ENCODE data around the gene HS3ST5. TPM values are rescaled to one million over a fixed set of nuclear protein-coding genes. Genes with fewer than 3 reads are reported as not detected.

HS3ST5 gene
- total and polyA plus RNA-seq, 2 experiments from 2014 or later: 2.8 to 3.5 TPM

DNA sequence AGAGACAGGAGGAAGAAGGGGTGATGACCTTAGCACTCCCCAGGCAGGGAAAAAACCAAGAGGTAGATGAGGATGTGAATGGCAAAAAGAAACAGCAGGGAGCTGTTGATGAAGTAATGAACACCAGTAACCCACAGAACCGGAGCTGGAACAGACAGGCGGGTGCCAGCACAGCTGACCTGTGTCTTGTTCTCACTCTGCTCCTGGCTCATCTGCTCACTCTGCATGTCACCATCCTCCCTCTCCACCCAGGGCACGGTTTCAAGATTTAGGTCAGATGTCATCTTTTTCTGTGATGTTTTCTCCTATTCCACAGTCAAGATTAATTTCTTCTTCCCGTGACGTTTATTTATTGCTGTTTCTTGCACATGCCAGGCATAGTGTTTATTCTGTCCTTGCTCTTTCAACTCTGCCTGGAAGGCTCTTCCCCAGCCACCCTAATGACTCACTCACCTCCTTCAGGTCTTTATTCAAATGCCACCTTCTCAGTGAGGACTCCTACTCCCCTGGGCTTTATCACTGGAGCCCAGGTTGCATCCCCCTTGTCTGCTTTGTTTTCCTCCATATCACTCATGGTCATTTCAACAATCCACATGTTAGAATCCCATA lies 207.4 kb downstream of the HS3ST5 start:
- Histone ChIP-seq H3K4me3 (no peak overlapping the region), H3K36me3 (ENCODE audit: insufficient read depth) (no peaks in the 10 kb centered on the region), H3K27me3 (ENCODE audit: insufficient read depth) (no peaks in the 10 kb centered on the region), H3K79me2 (replicated peaks; ENCODE audit: insufficient read depth) (no peaks in the 10 kb centered on the region), H3K4me2 (no peak overlapping the region), H3K27ac (ENCODE audit: low read depth) (no peak overlapping the region), H4K20me1 (replicated peaks; ENCODE audit: insufficient read depth) (no peaks in the 10 kb centered on the region), H3K4me1 (ENCODE audit: insufficient read depth) (no peaks in the 10 kb centered on the region), H3K9me2 (ENCODE audit: insufficient read depth) (0 out of 2 replicates have a peak, but pooled peaks cover 6% of the 10 kb centered on the region), H2AFZ (no peak overlapping the region), H3F3A (replicated peaks; ENCODE audit: low read depth) (no peaks in the 10 kb centered on the region)
- Mint-ChIP-seq H3K4me3 (no peak overlapping the region), H3K27me3 (ENCODE audit: insufficient read depth, low read depth, poor library complexity) (no peaks in the 10 kb centered on the region), H3K4me1 (peaks cover 5% of the 10 kb centered on the region), H3K9me3 (no peaks in the 10 kb centered on the region), H3K36me3 (ENCODE audit: low read depth) (no peaks in the 10 kb centered on the region; the same call in 2 of the 3 replicates), H3K27ac (no peak overlapping the region)
- TF ChIP-seq NANOG (IDR thresholded peaks at IDR 0.05; ENCODE audit: borderline replicate concordance) (no peak), POLR2AphosphoS5 (IDR thresholded peaks at IDR 0.05; ENCODE audit: low read depth) (no peak), EZH2 (IDR thresholded peaks at IDR 0.05; ENCODE audit: low read depth, unreplicated experiment) (no peak), ZNF114 (CRISPR knock-in tag; IDR thresholded peaks at IDR 0.05) (no peak), ZNF331 (CRISPR knock-in tag; IDR thresholded peaks at IDR 0.05; ENCODE audit: low read depth) (no peak)
- TF ChIP-seq, protein P1, sequence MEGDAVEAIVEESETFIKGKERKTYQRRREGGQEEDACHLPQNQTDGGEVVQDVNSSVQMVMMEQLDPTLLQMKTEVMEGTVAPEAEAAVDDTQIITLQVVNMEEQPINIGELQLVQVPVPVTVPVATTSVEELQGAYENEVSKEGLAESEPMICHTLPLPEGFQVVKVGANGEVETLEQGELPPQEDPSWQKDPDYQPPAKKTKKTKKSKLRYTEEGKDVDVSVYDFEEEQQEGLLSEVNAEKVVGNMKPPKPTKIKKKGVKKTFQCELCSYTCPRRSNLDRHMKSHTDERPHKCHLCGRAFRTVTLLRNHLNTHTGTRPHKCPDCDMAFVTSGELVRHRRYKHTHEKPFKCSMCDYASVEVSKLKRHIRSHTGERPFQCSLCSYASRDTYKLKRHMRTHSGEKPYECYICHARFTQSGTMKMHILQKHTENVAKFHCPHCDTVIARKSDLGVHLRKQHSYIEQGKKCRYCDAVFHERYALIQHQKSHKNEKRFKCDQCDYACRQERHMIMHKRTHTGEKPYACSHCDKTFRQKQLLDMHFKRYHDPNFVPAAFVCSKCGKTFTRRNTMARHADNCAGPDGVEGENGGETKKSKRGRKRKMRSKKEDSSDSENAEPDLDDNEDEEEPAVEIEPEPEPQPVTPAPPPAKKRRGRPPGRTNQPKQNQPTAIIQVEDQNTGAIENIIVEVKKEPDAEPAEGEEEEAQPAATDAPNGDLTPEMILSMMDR (conservative IDR thresholded peaks at IDR 0.05; ENCODE audit: low read depth in 2 of 2): no peak
- DNase-seq (ENCODE audit: low spot score) (no peak), ATAC-seq (no peak)

DNA sequence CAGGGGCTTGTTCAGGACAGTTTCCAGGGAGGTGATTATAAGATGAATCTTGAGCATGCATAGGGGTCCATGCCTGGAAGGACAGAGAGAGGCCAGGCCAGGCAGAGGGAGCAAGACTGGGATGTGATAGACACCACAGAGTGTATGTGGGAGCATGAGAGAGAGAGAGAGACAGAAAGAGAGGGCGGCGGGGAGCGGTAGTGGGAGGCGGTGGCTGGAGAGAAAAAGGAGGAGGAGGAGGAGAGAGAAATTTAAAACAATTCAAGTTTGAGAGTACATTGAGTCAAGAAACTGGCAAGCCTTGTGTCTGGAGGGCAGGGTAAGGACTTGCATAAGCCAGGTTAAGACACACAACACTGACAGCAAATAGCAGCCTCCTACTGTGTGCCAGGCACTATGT lies 209.0 kb downstream of the HS3ST5 start:
- Histone ChIP-seq H2AFZ (no peak overlapping the region), H3K4me1 (ENCODE audit: insufficient read depth) (no peaks in the 10 kb centered on the region), H3F3A (replicated peaks; ENCODE audit: low read depth) (no peaks in the 10 kb centered on the region), H4K20me1 (replicated peaks; ENCODE audit: insufficient read depth) (no peaks in the 10 kb centered on the region), H3K36me3 (ENCODE audit: insufficient read depth) (no peaks in the 10 kb centered on the region), H3K27ac (ENCODE audit: low read depth) (no peak overlapping the region), H3K9me2 (ENCODE audit: insufficient read depth) (0 out of 2 replicates have a peak, but pooled peaks cover 6% of the 10 kb centered on the region), H3K79me2 (replicated peaks; ENCODE audit: insufficient read depth) (no peaks in the 10 kb centered on the region), H3K4me3 (no peak overlapping the region), H3K27me3 (ENCODE audit: insufficient read depth) (no peaks in the 10 kb centered on the region), H3K4me2 (no peak overlapping the region)
- Mint-ChIP-seq H3K27me3 (ENCODE audit: insufficient read depth, low read depth, poor library complexity) (no peaks in the 10 kb centered on the region), H3K27ac (no peak overlapping the region), H3K4me3 (no peak overlapping the region), H3K4me1 (peaks cover 5% of the 10 kb centered on the region; the same call in 1 of the 3 replicates), H3K9me3 (no peaks in the 10 kb centered on the region), H3K36me3 (ENCODE audit: low read depth) (peaks cover 6% of the 10 kb centered on the region)
- DNase-seq (ENCODE audit: low spot score) (no peak), ATAC-seq (no peak)
- TF ChIP-seq EZH2phosphoT487 (IDR thresholded peaks at IDR 0.05; ENCODE audit: unreplicated experiment): no peak
- no peak for TF ChIP-seq ZNF114 (CRISPR knock-in tag; IDR thresholded peaks at IDR 0.05)
- TF ChIP-seq NANOG (IDR thresholded peaks at IDR 0.05; ENCODE audit: borderline replicate concordance): no peak
- TF ChIP-seq STAT1 (IDR thresholded peaks at IDR 0.05; ENCODE audit: unreplicated experiment): no peak
- TF ChIP-seq, protein P2, sequence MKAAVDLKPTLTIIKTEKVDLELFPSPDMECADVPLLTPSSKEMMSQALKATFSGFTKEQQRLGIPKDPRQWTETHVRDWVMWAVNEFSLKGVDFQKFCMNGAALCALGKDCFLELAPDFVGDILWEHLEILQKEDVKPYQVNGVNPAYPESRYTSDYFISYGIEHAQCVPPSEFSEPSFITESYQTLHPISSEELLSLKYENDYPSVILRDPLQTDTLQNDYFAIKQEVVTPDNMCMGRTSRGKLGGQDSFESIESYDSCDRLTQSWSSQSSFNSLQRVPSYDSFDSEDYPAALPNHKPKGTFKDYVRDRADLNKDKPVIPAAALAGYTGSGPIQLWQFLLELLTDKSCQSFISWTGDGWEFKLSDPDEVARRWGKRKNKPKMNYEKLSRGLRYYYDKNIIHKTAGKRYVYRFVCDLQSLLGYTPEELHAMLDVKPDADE (IDR thresholded peaks at IDR 0.05): no peak
- TF ChIP-seq EZH2 (IDR thresholded peaks at IDR 0.05; ENCODE audit: low read depth, unreplicated experiment): no peak
- TF ChIP-seq ZNF331 (CRISPR knock-in tag; IDR thresholded peaks at IDR 0.05; ENCODE audit: low read depth): no peak
- TF ChIP-seq, protein P1 (conservative IDR thresholded peaks at IDR 0.05; ENCODE audit: low read depth in 2 of 2): no peak
- no peak for TF ChIP-seq CREB1 (CRISPR knock-in tag; IDR thresholded peaks at IDR 0.05; ENCODE audit: low read depth)
- no peak for TF ChIP-seq POLR2AphosphoS5 (IDR thresholded peaks at IDR 0.05; ENCODE audit: low read depth)

Data from GM23338 (cell line).